GM12878 (cell line): ENCODE results near the gene KIF21B.

Source experiments
- EGR1 ChIP-seq, 2 experiments: IDR thresholded peaks; 1 replicate in 1 of 2; 2 replicates in 1 of 2; pipeline ENCODE4 v1.6.1; 2011 to 2012; ENCODE audit warnings: low read depth in 2 of 2, low read length in 2 of 2, borderline replicate concordance in 1 of 2, mild to moderate bottlenecking in 1 of 2, moderate library complexity in 1 of 2
- RCOR1 ChIP-seq: conservative IDR thresholded peaks from 2 replicates; pipeline ENCODE4 v1.6.1; 2012; ENCODE audit warnings: low read depth, low read length, improper control_type of control experiment
- SMC3 ChIP-seq: IDR thresholded peaks from 2 replicates; pipeline ENCODE4 v1.6.1; 2011; ENCODE audit warnings: low read length, improper control_type of control experiment, borderline replicate concordance
- TBL1XR1 ChIP-seq: IDR thresholded peaks from 2 replicates; pipeline ENCODE4 v1.6.1; 2012; ENCODE audit warnings: low read depth, low read length, improper control_type of control experiment

GRCh38 chr1:200959411-200959921 is 64.0 kb downstream of the KIF21B start:
- TF ChIP-seq SMC3 (no peak), EGR1 (IDR thresholded peaks at IDR 0.05; ENCODE audit: borderline replicate concordance in 1 of 2, low read depth in 2 of 2, low read length in 2 of 2) (no peak), TBL1XR1 (no peak), RCOR1 (no peak)
